Activated CD8-positive, alpha-beta T cell treated with anti-CD3 and anti-CD28 coated beads for 36 hours (primary cell): Measurements from ENCODE around the gene CTSO. TPM values are rescaled to one million over a fixed set of nuclear protein-coding genes. Genes with fewer than 3 reads are reported as not detected.
"Not testable (repeated sequence)": the region's sequence is repeated elsewhere in the genome, so short reads cannot be mapped to it uniquely, and the experiment has no call there.

Experiments
- ATAC-seq: fragments of 200-7000 bp; cut with Tn5 transposase; one replicate; pipeline ENCODE4 v1.10.0; 2021; ENCODE audit warnings: mild to moderate bottlenecking, moderate library complexity
- CTCF ChIA-PET: fragments of 350-600 bp; sonication (Branson Sonifier 250); formaldehyde crosslinking; loops from one replicate; lab custom pipeline; 2021; ENCODE audit warnings: antibody characterized with exemption; lab: Charles Lee
- POLR2A ChIA-PET: fragments of 350-600 bp; sonication (Branson Sonifier 250); formaldehyde crosslinking; loops from one replicate; lab custom pipeline; 2021; ENCODE audit warnings: antibody characterized with exemption; lab: Charles Lee
- DNase-seq: peaks from one replicate; pipeline ENCODE4 v3.0.0-alpha.2; 2020
- H3K27ac Mint-ChIP-seq: one replicate; pipeline ENCODE4 v1.8.0; 2021; ENCODE audit warnings: mild to moderate bottlenecking, mixed read lengths
- H3K27me3 Mint-ChIP-seq: one replicate; pipeline ENCODE4 v1.8.0; 2021; ENCODE audit warnings: mixed read lengths
- H3K36me3 Mint-ChIP-seq: one replicate; pipeline ENCODE4 v1.8.0; 2021; ENCODE audit warnings: low read depth, mixed read lengths
- H3K4me1 Mint-ChIP-seq: one replicate; pipeline ENCODE4 v1.8.0; 2021; ENCODE audit warnings: low read depth, mixed read lengths
- H3K4me3 Mint-ChIP-seq: one replicate; pipeline ENCODE4 v1.8.0; 2021; ENCODE audit warnings: mild to moderate bottlenecking, moderate library complexity, mixed read lengths
- H3K9me3 Mint-ChIP-seq: one replicate; pipeline ENCODE4 v1.8.0; 2021; ENCODE audit warnings: mixed read lengths
- intact Hi-C: fragments of 100-400 bp; cut with micrococcal nuclease; formaldehyde crosslinking; loops from one replicate; pipeline ENCODE4 v1.10.0; 2022
- total RNA-seq, 2 experiments: library from RNA; stranded (reverse); gene quantifications; one replicate each; pipeline ENCODE4 v1.2.3, GENCODE V29; 2021
- TF ChIP-seq, protein P1 (sequence below): fragments of 200-600 bp; IDR thresholded peaks from one replicate; pipeline ENCODE4 v1.8.0; 2022; ENCODE audit warnings: antibody characterized with exemption, mild to moderate bottlenecking

Gene CTSO
- total RNA-seq, 2 experiments from 2014 or later = 3.4 to 3.7 TPM

GRCh38 chr4:155941085-155941790, 12.4 kb downstream of the CTSO start:
- Mint-ChIP-seq H3K27me3 (no peaks in the 10 kb centered on the region), H3K4me1 (no peaks in the 10 kb centered on the region), H3K9me3 (no peaks in the 10 kb centered on the region), H3K4me3 (no peak overlapping the region), H3K27ac (no peak overlapping the region), H3K36me3 (peaks cover 11% of the 10 kb centered on the region)
- intact Hi-C loops = no loop called here
- TF ChIP-seq, protein P1, sequence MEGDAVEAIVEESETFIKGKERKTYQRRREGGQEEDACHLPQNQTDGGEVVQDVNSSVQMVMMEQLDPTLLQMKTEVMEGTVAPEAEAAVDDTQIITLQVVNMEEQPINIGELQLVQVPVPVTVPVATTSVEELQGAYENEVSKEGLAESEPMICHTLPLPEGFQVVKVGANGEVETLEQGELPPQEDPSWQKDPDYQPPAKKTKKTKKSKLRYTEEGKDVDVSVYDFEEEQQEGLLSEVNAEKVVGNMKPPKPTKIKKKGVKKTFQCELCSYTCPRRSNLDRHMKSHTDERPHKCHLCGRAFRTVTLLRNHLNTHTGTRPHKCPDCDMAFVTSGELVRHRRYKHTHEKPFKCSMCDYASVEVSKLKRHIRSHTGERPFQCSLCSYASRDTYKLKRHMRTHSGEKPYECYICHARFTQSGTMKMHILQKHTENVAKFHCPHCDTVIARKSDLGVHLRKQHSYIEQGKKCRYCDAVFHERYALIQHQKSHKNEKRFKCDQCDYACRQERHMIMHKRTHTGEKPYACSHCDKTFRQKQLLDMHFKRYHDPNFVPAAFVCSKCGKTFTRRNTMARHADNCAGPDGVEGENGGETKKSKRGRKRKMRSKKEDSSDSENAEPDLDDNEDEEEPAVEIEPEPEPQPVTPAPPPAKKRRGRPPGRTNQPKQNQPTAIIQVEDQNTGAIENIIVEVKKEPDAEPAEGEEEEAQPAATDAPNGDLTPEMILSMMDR = no peak
- CTCF ChIA-PET = interaction anchor here (1.2 kb wide), 1 partner anchor 12 kb away, joined by 6 read pairs; the partner anchor contains the start of gene CTSO
- POLR2A ChIA-PET = interaction anchor here (1.8 kb wide), 1 partner anchor 12 kb away, joined by 4 read pairs; the partner anchor contains the start of gene CTSO
- no peak for ATAC-seq
- DNase-seq = no peak

- H3K4me3 Mint-ChIP-seq = no peak overlapping the region
- ATAC-seq (no peak), DNase-seq (no peak)
- CTCF ChIA-PET = no interaction called here
- peaks cover 17% of the 10 kb centered on the region for H3K36me3 Mint-ChIP-seq
- H3K27me3 Mint-ChIP-seq = no peaks in the 10 kb centered on the region
- H3K27ac Mint-ChIP-seq = no peak overlapping the region
- POLR2A ChIA-PET = no interaction called here
- intact Hi-C loops = no loop called here
- H3K4me1 Mint-ChIP-seq = no peaks in the 10 kb centered on the region
- H3K9me3 Mint-ChIP-seq = no peaks in the 10 kb centered on the region
- TF ChIP-seq, protein P1 = no peak
Measured at GRCh38 chr4:155935389-155935986, 18.2 kb downstream of the CTSO start.

DNA sequence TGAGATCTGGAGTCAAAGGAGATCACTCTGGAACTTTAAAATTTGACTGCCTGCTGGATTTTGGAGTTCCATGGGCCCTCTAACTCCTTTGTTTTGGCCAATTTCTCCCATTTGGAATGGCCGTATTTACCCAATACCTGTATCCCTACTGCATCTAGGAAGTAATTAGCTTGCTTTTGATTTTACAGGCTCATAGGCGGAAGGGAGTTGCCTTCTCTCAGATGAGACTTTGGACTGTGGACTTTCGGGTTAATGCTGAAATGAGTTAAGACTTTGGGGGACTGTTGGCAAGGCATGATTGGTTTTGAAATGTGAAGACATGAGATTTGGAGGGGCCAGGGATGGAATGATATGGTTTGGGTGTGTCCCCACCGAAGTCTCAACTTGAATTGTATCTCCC, 19.0 kb downstream of the CTSO start:
- POLR2A ChIA-PET = not testable (repeated sequence)

GRCh38 chr4:155931634-155932033, 22.0 kb downstream of the CTSO start:
- ATAC-seq (no peak), DNase-seq (no peak)
- peaks cover 23% of the 10 kb centered on the region for H3K36me3 Mint-ChIP-seq
- H3K4me3 Mint-ChIP-seq = no peak overlapping the region
- ChIA-PET POLR2A (no interaction called here), CTCF (interaction anchor here (1.1 kb wide), 1 partner anchor 22 kb away, joined by 5 read pairs; the partner anchor contains the start of gene CTSO)
- no peaks in the 10 kb centered on the region for H3K27me3 Mint-ChIP-seq
- no peaks in the 10 kb centered on the region for H3K4me1 Mint-ChIP-seq
- TF ChIP-seq, protein P1 = no peak
- no peak overlapping the region for H3K27ac Mint-ChIP-seq
- intact Hi-C loops = no loop called here
- no peaks in the 10 kb centered on the region for H3K9me3 Mint-ChIP-seq

More for the DNA sequence above, 19.0 kb downstream of the CTSO start:
- H3K4me1 Mint-ChIP-seq, H3K27me3 Mint-ChIP-seq, ATAC-seq, H3K9me3 Mint-ChIP-seq, H3K27ac Mint-ChIP-seq, H3K4me3 Mint-ChIP-seq, CTCF ChIA-PET, intact Hi-C loops, DNase-seq: not testable (repeated sequence)
- peaks cover 22% of the 10 kb centered on the region for H3K36me3 Mint-ChIP-seq

GRCh38 chr4:155930330-155930729, 23.3 kb downstream of the CTSO start:
- H3K4me1 Mint-ChIP-seq = no peaks in the 10 kb centered on the region
- no peaks in the 10 kb centered on the region for H3K9me3 Mint-ChIP-seq
- intact Hi-C loops = no loop called here
- no peak overlapping the region for H3K27ac Mint-ChIP-seq
- ATAC-seq (no peak), DNase-seq (no peak)
- CTCF ChIA-PET = no interaction called here
- H3K36me3 Mint-ChIP-seq = peaks cover 22% of the 10 kb centered on the region
- H3K27me3 Mint-ChIP-seq = no peaks in the 10 kb centered on the region
- TF ChIP-seq, protein P1 = no peak
- POLR2A ChIA-PET = no interaction called here
- no peak overlapping the region for H3K4me3 Mint-ChIP-seq
